ENCODE data around the gene CCDC126. TPM values are rescaled to one million over a fixed set of nuclear protein-coding genes. Genes with fewer than 3 reads are reported as not detected.

The CCDC126 gene
- total RNA-seq, 4 donors from 2014 or later: 14.3 to 25.8 (median 19.8) TPM

DNA sequence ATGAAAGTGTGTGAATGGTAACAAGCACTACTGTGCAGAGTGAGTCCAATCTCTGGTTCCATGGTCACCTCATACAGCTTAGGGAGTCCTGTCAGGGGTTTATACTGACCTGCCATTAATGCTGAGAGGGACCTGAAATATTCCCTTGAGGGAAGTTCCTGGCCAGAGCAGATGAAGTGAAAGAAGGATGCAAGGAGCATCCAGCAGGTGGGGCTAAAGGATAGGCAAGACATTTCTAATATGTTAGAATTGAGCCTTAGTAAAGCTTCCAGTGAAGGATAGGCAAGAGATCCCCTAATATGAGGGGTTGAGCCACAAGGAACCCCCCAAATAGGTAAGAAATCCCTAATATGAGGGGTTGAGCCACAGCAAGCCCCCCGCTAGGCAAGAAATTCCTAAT, 57.3 kb downstream of the CCDC126 start:
- no peaks in the 10 kb centered on the region for H3K27me3 ChIP-seq
- H3K4me3 ChIP-seq: no peak overlapping the region
- H3K36me3 ChIP-seq: no peaks in the 10 kb centered on the region
- 0% methylated on average over 1 of the region's 1 CpG for WGBS, 2 donors (ENCODE audit: low coverage in 1 of 2)
- ATAC-seq: no peak
- TF ChIP-seq EP300 (IDR thresholded peaks at IDR 0.05) (no peak), POLR2A (IDR thresholded peaks at IDR 0.05) (no peak)
- TF ChIP-seq, protein P1, sequence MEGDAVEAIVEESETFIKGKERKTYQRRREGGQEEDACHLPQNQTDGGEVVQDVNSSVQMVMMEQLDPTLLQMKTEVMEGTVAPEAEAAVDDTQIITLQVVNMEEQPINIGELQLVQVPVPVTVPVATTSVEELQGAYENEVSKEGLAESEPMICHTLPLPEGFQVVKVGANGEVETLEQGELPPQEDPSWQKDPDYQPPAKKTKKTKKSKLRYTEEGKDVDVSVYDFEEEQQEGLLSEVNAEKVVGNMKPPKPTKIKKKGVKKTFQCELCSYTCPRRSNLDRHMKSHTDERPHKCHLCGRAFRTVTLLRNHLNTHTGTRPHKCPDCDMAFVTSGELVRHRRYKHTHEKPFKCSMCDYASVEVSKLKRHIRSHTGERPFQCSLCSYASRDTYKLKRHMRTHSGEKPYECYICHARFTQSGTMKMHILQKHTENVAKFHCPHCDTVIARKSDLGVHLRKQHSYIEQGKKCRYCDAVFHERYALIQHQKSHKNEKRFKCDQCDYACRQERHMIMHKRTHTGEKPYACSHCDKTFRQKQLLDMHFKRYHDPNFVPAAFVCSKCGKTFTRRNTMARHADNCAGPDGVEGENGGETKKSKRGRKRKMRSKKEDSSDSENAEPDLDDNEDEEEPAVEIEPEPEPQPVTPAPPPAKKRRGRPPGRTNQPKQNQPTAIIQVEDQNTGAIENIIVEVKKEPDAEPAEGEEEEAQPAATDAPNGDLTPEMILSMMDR (IDR thresholded peaks at IDR 0.05): peak in 2 of 4 experiments; percentile 35 to 39
- no peaks in the 10 kb centered on the region for H3K4me1 ChIP-seq
- H3K27ac ChIP-seq: no peak overlapping the region
- H3K9me3 ChIP-seq: peaks cover 0 to 35% (median 0%) of the 10 kb centered on the region in 3 donors

DNA sequence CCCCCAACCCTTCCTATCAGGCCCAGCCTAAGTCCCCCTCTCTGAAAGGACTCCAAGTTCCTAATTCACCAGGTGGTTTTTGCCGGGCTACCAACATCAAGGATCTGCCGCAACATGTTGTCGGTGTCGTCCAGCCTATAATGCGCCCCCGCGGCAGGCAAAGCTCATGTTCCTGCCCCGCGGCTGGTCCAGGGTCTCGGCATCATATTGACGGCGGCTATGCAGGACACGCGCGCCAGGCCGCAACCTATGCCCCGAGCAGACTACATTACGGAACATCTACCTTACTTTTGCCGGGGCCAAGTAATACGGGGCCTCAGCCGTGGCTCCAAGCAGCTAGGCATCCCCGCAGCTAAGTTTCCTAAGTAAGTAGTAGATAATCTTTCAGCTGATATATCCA, 58.3 kb downstream of the CCDC126 start:
- 100% methylated on average over 10 to 12 of the region's 22 CpGs for WGBS, 2 donors (ENCODE audit: low coverage in 1 of 2)
- no peak overlapping the region for H3K27ac ChIP-seq

DNA sequence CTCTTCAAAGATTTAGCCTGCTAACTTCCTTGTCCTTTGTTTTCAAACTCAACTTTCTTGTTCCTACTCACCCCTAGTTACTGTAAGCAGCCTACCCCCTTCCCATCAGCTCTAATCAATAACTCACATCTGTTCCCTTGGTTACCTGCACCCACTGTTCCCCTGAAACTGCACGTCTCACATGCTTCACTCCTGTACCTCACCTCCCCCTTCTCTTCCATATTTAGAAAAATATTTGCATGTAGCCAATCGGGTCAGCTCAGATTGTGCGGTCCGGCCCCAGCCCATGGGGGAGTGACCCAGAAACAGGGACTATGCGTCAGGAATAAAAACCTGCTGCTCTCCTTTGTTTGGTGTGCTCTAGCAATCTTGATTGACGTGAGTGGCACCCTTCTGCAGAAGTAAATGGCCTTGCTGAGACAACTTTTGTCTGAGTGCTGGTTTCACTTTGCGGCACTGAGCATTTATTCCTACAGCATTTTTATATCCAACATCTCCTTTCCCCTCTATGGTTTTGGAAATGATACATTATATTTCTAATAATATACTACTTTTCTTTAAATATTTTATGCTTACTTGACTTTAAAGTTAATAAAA, 61.7 kb downstream of the CCDC126 start:
- 58 to 59% methylated on average over 3 to 4 of the region's 7 CpGs for WGBS, 2 donors (ENCODE audit: low coverage in 1 of 2)
- peaks cover 0 to 24% (median 0%) of the 10 kb centered on the region in 3 donors for H3K9me3 ChIP-seq
- no peaks in the 10 kb centered on the region for H3K27me3 ChIP-seq
- H3K4me3 ChIP-seq: no peak overlapping the region
- ATAC-seq: no peak
- no peak overlapping the region for H3K27ac ChIP-seq
- TF ChIP-seq POLR2A (IDR thresholded peaks at IDR 0.05) (no peak), EP300 (IDR thresholded peaks at IDR 0.05) (no peak), POLR2AphosphoS5 (IDR thresholded peaks at IDR 0.05) (no peak)
- TF ChIP-seq, protein P1 (IDR thresholded peaks at IDR 0.05): no peak
- no peaks in the 10 kb centered on the region for H3K36me3 ChIP-seq
- no peaks in the 10 kb centered on the region for H3K4me1 ChIP-seq

More for the DNA sequence above, 58.3 kb downstream of the CCDC126 start:
- Histone ChIP-seq H3K27me3 (no peaks in the 10 kb centered on the region), H3K9me3 (peaks cover 0 to 35% (median 0%) of the 10 kb centered on the region in 3 donors), H3K4me1 (no peaks in the 10 kb centered on the region), H3K4me3 (no peak overlapping the region), H3K36me3 (no peaks in the 10 kb centered on the region)
- ATAC-seq: no peak
- no peak for TF ChIP-seq POLR2AphosphoS5 (IDR thresholded peaks at IDR 0.05)

DNA sequence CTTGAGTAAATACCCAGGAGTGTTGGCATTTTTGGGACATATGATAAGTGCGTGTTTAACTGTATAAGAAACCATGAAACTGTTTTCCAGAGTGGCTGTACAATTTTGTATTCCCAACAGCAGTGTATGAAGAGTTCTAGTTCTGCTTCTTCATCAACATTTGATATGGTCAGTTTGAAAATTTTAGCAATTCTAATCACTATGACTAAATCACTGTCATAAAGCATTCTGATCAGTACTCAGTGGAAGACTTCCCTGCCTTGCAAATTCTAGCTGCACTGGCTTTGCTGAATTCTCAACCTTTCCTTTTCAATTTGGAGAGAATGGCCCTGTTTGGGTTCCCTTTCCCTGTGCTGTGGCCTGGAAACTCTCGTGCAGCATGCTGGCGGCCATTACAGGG, 64.2 kb downstream of the CCDC126 start:
- ATAC-seq: no peak
- Histone ChIP-seq H3K4me1 (no peaks in the 10 kb centered on the region), H3K27me3 (no peaks in the 10 kb centered on the region), H3K4me3 (no peak overlapping the region), H3K9me3 (peaks cover 0 to 7% (median 0%) of the 10 kb centered on the region in 3 donors), H3K36me3 (no peaks in the 10 kb centered on the region), H3K27ac (no peak overlapping the region)
- TF ChIP-seq POLR2AphosphoS5 (IDR thresholded peaks at IDR 0.05): no peak
- TF ChIP-seq, protein P1 (IDR thresholded peaks at IDR 0.05): no peak
- no peak for TF ChIP-seq EP300 (IDR thresholded peaks at IDR 0.05)
- no peak for TF ChIP-seq POLR2A (IDR thresholded peaks at IDR 0.05)
- 67 to 89% methylated on average over 1 to 3 of the region's 3 CpGs for WGBS, 2 donors (ENCODE audit: low coverage in 1 of 2)

DNA sequence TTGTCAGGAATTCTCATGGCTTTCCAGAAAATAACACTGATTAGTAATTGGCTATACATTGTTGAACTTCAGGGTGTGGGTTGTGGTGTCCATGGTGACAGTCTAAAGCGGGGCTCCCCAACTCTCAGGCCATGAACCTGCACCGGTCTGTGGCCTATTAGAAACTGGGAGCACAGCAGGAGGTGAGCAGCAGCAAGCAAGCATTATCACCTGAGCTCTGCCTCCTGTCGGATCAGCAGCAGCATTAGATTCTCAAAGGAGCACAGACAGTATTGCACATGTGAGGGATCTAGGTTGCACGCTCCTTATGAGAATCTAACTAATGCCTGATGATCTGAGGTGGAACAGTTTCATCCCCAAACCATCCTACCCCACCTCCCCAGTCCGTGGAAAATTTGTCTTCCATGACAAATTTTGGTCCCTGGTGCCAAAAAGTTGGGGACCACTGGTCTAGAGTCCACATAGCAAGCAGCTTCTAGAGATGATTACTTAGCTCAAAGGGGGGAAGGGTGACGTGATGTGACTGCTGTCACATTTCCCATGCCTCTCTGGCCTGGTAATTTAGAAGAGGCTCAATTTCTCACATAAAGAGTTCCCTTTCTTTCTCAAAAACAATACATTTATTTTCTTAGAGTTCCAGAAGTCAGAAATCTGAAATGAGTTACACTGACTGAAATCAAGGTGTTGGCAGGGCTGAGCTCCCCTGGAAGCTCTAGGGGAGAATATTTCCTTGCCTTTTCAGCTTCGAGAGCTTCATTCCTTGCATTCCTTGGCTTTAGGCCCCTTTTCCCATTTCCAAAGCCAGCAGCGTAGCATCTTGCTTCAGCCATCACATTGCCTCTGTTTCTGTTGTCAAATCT, 65.2 kb downstream of the CCDC126 start:
- peaks cover 0 to 7% (median 0%) of the 10 kb centered on the region in 3 donors for H3K9me3 ChIP-seq
- WGBS, 2 donors (ENCODE audit: low coverage in 1 of 2): 47 to 59% methylated on average over 4 to 6 of the region's 8 CpGs
- ATAC-seq: no peak
- TF ChIP-seq EP300 (IDR thresholded peaks at IDR 0.05) (no peak), POLR2AphosphoS5 (IDR thresholded peaks at IDR 0.05) (no peak), POLR2A (IDR thresholded peaks at IDR 0.05) (no peak)
- TF ChIP-seq, protein P1 (IDR thresholded peaks at IDR 0.05): no peak
- no peaks in the 10 kb centered on the region for H3K36me3 ChIP-seq
- no peaks in the 10 kb centered on the region for H3K27me3 ChIP-seq
- no peaks in the 10 kb centered on the region for H3K4me1 ChIP-seq
- no peak overlapping the region for H3K27ac ChIP-seq
- H3K4me3 ChIP-seq: no peak overlapping the region
